NCI-H345 treated with DMSO at 0.1 percent for 48 hours (cell line): ENCODE data around the gene ALDH2.
"Not testable (repeated sequence)": the region's sequence is repeated elsewhere in the genome, so short reads cannot be mapped to it uniquely, and the experiment has no call there.

ENCODE experiments used
- DNase-seq: peaks from one replicate; lab custom pipeline; 2025; ENCODE audit not compliant: unreplicated experiment; lab: John Stamatoyannopoulos, UW

Gene ALDH2

GRCh38 chr12:111766608-111767361 is at the start of gene ALDH2:
TSS of gene ALDH2 (plus strand) at chr12:111766933. CDS start at chr12:111766983, 50 bp downstream.
- DNase-seq = peak; percentile 11

DNA sequence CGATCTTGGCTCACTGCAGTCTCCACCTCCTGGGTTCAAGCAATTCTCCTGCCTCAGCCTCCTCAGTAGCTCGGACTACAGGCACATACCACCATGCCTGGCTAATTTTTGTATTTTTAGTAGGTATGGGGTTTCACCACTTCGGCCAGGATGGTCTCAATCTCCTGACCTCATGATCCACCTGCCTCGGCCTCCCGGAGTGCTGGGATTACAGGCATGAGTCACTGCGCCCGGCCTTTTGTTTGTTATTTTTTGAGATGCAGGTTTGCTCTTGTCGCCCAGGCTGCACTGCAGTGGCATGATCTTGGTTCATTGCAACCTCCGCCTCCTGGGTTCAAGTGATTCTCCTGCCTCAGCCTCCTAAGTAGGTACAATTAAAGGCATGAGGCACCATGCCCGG is 47.4 kb upstream of the ALDH2 start:
- DNase-seq = not testable (repeated sequence)

DNA sequence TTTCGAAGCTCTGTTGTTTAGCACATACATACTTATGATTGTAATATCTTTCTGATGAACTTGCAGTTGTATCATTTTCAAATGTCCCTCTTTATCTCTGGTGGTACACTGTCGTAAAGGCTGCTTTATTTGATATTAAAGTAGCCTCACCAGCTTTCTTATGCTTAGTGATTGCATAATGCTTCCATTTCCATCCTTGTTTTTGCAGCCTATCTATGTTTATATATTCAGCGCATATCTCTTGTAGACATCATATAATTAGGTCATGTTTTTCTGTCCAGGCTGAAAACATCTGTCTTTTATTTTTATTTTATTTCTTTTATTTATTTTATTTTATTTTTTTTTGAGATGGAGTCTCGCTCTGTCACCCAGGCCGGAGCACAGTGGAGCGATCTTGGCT is 46.3 kb upstream of the ALDH2 start:
- DNase-seq = no peak

DNA sequence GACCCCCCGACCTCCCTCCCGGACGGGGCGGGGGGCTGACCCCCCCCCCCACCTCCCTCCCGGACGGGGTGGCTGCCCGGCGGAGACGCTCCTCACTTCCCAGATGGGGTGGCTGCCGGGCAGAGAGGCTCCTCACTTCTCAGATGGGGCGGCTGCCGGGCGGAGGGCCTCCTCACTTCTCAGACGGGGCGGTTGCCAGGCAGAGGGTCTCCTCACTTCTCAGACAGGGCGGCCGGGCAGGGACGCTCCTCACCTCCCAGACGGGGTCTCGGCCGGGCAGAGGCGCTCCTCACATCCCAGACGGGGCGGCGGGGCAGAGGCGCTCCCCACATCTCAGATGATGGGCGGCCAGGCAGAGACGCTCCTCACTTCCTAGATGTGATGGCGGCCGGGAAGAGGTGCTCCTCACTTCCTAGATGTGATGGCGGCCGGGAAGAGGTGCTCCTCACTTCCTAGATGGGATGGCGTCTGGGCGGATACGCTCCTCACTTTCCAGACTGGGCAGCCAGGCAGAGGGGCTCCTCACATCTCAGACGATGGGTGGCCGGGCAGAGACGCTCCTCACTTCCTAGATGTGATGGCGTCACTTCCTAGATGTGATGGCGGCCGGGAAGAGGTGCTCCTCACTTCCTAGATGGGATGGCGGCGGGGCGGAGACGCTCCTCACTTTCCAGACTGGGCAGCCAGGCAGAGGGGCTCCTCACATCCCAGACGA is 42.9 kb upstream of the ALDH2 start:
- not testable (repeated sequence) for DNase-seq

DNA sequence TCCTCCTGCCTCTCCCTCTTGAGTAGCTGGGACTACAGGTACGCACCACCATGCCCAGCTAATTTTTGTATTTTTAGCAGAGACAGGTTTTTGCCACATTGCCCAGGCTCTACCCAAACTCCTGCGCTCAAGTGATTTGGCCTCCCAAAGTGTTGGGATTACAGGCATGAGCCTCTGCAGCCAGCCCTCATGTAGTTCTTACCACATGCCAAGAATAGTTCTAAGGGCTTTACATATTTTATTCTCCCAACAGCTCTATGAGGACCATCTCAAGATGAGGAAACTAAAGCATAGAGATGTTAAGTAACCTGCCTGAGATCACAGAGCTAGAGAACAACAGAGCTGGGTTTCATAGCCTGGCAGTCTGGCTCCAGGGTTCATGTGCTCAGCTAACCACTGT is 37.9 kb upstream of the ALDH2 start:
- no peak for DNase-seq

GRCh38 chr12:111730420-111730819 is 36.3 kb upstream of the ALDH2 start:
- no peak for DNase-seq

DNA sequence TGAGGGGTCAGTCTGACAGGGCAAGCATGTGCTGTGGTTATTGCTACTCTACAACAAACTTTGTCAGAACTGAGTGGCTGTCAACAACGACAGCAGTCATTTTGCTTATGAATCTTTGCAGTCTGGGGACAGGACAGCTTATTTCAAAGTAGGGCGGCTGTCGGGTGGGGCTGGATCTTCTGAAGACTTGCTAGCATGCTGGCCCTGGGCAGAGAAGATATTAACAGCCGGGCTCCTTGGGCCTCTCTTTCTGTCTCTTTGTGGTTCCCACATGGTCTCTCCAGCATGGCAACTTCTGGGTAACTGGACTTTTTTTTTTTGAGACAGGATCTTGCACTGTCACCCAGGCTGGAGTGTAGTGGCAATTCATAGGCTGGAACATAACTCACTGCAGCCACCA is 33.9 kb upstream of the ALDH2 start:
- DNase-seq = no peak

- no peak for DNase-seq
Observed at GRCh38 chr12:111733340-111733915, 33.3 kb upstream of the ALDH2 start.

GRCh38 chr12:111739524-111739923 is 27.2 kb upstream of the ALDH2 start:
- not testable (repeated sequence) for DNase-seq

DNA sequence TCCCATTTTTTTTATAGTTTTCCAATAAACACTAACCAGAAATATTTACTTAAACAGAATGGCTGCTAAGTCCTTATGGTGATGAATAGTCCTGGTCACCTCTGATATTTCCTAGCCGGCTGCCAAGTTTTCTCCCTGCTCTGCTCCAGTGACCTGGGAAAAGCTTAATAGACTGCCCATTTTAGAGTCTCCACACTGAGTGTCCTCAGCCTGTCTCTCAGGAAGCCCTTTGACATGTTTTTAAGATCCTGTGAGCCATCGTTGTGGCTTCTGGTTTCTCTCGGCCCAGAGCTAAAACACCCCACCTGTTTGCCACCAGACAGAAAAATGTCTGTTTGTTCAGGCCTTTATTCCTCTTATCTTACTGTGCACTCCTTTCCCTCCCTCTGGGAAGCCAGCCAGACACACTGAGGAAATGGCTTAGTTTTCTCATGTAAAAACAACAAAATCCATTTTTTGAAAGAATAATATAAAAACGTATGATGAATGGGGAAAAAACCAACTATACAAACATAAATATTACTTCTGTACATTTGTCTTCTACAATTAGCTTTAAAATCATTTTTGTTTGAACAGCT is 25.4 kb upstream of the ALDH2 start:
- DNase-seq = no peak

- no peak for DNase-seq
Observed at GRCh38 chr12:111745211-111745610, 21.5 kb upstream of the ALDH2 start.

GRCh38 chr12:111747333-111747732 is 19.4 kb upstream of the ALDH2 start:
- DNase-seq = no peak

- no peak for DNase-seq
Observed at GRCh38 chr12:111748151-111748672, 18.5 kb upstream of the ALDH2 start.

GRCh38 chr12:111748867-111749266 is 17.9 kb upstream of the ALDH2 start:
- DNase-seq = no peak

- no peak for DNase-seq
Observed at GRCh38 chr12:111749391-111749790, 17.3 kb upstream of the ALDH2 start.

- no peak for DNase-seq
Observed at GRCh38 chr12:111753144-111753881, 13.4 kb upstream of the ALDH2 start.

GRCh38 chr12:111754671-111755070 is 12.1 kb upstream of the ALDH2 start:
- no peak for DNase-seq

GRCh38 chr12:111756196-111756595 is 10.5 kb upstream of the ALDH2 start:
- DNase-seq = no peak

GRCh38 chr12:111756681-111757080 is 10.1 kb upstream of the ALDH2 start:
- DNase-seq = no peak

DNA sequence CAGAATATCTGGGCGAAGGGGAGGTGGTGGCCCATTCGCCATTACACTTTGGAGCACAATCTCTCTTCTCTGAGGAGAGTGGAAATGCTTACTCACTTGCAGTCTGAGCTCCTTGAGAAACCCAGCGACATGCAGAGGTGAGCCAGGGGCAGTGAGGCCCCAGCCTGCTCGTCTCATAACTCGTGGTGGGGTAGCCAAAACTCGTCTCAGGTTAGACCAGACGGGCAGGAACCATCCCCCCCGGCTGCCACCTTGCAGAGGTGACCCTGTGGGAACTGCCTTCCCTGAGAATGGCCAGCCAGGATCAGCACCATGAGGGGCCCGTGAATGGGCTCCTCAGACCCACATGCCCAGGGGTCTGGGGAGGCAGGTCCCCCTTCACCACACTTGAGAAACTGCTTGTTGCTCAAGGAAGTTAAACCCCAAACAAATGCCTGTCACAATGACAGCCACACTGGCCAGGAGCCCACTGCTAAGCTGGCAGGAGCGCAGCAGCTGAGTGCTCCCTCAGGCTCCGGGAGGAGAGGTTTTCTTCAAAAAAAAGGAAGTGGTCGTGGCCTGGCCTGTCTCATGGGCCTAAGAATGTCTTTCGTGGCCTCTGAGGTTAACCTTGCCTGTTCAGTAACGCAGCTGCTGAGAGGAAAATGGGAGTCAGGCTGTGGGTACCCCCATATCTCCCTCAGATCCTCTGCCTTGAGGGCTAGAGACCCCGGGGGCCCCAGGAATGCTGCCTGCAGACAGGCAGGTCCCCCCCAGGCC is 9.2 kb upstream of the ALDH2 start:
- DNase-seq = no peak
